H1 (cell line): ENCODE measurements around the gene SCNN1A. TPM values are rescaled to one million over a fixed set of nuclear protein-coding genes. Genes with fewer than 3 reads are reported as not detected.

Experiments
- GTF2F1 ChIP-seq: IDR thresholded peaks from 2 replicates; pipeline ENCODE4 v1.6.1; 2012; ENCODE audit warnings: low read depth, low read length, improper control_type of control experiment, borderline replicate concordance
- JUND ChIP-seq: IDR thresholded peaks from 2 replicates; pipeline ENCODE4 v1.6.1; 2011; ENCODE audit warnings: mild to moderate bottlenecking, improper control_type of control experiment, low read length
- KDM5A ChIP-seq: fragments of 200-600 bp; IDR thresholded peaks from 2 replicates; pipeline ENCODE4 v1.7.1; 2012; ENCODE audit warnings: mild to moderate bottlenecking, low read length, inconsistent platforms, mixed read lengths
- NANOG ChIP-seq: IDR thresholded peaks from 2 replicates; pipeline ENCODE4 v1.6.1; 2011; ENCODE audit warnings: low read length, low read depth, mild to moderate bottlenecking, inconsistent platforms; ENCODE audit not compliant: insufficient read depth, poor library complexity, severe bottlenecking
- polyA plus RNA-seq, 7 experiments: library from polyadenylated mRNA; depleted of rRNA in 3 of 7; stranded (reverse) in 5 of 7; unstranded in 2 of 7; fragments of >200 nt in 5 of 7; fragments of 200-250 nt in 2 of 7; gene quantifications; 1 replicate in 5 of 7; 2 replicates in 1 of 7; 4 replicates in 1 of 7; pipeline versions ENCODE4 v1.2.1 to v1.2.3, GENCODE V29; 2011 to 2013; ENCODE audit warnings: missing spikeins in 2 of 7, mixed read lengths in 2 of 7
- total RNA-seq: library from RNA; stranded (reverse); fragmentation: NEBNext Ultra II Directional; extraction: Animal tissue kit (Norgen Biotek cat#: 25700); gene quantifications from 2 replicates; pipeline ENCODE4 v1.2.1, GENCODE V29; 2021

SCNN1A gene
- total and polyA plus RNA-seq, 2 of the 8 experiments (the other 6 are each of a cell fraction or from before 2014, with no cell fraction given) = 85.5 to 156 TPM

DNA sequence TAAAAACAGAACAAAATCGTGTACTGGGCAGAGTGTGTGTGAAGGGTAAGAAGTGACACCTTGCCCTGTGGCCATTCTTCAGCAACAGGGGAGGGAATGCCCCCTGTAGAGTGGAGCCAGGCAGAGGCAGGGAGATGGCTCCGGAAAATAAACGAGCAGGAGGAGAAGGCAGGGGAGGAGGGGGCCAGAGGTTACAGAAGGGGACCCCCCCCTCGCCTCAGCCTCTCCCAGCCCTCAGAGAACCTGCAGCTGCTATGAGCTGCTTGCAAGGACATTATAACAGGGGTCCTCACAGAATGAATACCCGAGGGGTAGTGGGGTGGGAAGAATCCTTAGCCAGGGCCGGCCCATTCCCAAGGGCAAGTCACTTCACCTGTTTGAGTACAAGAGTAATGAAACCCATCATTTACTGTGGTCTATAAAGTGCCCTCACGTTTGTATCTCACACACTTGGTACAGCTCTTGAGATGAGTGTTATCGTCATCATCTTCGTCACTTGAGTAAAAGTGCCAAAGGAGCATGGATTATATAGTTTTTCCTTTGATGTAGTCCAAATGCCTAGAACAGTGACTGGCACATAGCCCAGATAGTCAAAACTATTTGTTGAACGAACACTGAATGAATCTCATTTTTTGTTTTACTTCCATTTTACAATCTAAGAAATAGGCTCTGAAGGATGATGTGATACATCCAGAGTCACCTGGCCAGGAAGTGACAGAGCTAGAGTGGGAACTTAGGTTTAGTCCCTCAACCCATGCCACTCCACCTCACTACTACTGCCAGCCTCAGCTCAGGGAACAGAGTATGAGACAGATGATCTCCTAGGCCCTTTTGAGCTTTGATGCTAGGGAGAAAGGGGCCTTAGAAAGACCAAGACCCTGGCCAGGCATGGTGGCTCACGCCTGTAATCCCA lies 14.5 kb downstream of the SCNN1A start (continued):
- TF ChIP-seq NANOG = no peak
- TF ChIP-seq JUND = no peak
- no peak for TF ChIP-seq GTF2F1
- TF ChIP-seq KDM5A = no peak
